GM12875 (cell line): ENCODE data around the gene LSM5.
"Not testable (repeated sequence)": the region's sequence is repeated elsewhere in the genome, so short reads cannot be mapped to it uniquely, and the experiment has no call there.

Source experiments
- H3K4me3 ChIP-seq: one replicate; pipeline ENCODE4 v1.5.1; 2011; ENCODE audit warnings: low read depth, low read length, control low read depth
- TF ChIP-seq, protein P1 (sequence below): IDR thresholded peaks from 2 replicates; pipeline ENCODE4 v1.5.1; 2011; ENCODE audit warnings: low read depth, mild to moderate bottlenecking, control low read depth, inconsistent platforms, low read length, moderate library complexity, borderline replicate concordance; ENCODE audit not compliant: insufficient read depth

LSM5 gene

DNA sequence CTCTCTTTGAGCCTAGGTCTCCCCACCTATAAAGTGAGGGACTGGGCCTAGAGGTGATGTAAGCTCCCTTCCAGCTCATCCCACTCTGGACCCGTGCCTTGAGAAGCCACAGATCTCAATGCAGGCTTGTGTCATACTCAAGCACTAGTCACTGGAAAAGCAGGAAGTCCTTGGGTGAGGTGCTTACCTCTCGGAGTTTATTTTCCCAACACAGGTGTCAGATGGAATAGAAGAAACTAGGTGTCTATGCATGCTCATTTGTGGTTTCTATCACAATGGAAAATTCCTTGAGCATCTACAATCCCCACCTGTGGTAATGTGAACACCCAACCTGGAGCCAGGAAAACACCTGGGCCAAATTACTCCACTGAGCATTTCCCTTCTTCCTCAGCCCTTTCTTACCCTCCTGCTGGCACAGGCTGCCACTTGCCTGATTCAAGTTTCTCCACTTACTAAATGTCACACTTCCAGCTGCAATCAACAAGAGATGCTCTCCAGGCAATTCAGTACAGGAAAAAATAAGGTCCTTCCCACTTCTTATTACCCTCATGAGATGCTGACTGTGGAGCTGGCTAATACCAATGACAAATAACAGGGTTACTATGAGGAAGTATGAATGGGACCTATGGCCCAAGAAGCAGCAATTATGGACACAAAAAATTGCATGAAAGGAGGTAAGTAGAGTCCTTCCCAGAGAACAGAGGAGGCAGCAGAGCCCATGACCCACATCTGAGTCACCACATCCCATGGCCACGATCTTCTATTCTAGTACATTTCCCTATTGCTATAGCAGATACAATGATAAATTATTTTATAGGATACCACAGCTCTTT, 13.1 kb downstream of the LSM5 start:
- H3K4me3 ChIP-seq: no peak overlapping the region
- TF ChIP-seq, protein P1, sequence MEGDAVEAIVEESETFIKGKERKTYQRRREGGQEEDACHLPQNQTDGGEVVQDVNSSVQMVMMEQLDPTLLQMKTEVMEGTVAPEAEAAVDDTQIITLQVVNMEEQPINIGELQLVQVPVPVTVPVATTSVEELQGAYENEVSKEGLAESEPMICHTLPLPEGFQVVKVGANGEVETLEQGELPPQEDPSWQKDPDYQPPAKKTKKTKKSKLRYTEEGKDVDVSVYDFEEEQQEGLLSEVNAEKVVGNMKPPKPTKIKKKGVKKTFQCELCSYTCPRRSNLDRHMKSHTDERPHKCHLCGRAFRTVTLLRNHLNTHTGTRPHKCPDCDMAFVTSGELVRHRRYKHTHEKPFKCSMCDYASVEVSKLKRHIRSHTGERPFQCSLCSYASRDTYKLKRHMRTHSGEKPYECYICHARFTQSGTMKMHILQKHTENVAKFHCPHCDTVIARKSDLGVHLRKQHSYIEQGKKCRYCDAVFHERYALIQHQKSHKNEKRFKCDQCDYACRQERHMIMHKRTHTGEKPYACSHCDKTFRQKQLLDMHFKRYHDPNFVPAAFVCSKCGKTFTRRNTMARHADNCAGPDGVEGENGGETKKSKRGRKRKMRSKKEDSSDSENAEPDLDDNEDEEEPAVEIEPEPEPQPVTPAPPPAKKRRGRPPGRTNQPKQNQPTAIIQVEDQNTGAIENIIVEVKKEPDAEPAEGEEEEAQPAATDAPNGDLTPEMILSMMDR: no peak

DNA sequence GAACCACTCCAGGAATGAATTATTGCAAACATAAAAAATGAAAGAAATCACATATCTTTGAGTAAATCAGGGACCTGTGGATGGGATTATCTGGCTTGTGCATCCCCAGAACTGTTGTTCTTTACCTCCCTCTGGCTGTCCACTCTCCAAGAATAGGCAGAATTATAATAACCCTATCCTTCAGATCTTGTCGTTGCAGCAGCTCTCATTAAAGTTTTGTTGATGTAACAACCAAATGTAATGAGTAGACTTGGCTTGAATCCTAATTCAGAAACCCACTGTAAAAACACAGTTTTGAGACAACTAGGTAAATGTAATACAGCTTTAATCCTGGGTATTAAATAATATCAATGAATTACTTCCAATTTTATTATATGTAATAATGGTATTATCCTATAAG, 16.2 kb downstream of the LSM5 start:
- H3K4me3 ChIP-seq: no peak overlapping the region
- TF ChIP-seq, protein P1: no peak

- no peak overlapping the region for H3K4me3 ChIP-seq
- TF ChIP-seq, protein P1: no peak
These were observed 18.2 kb downstream of the LSM5 start for GRCh38 chr7:32472015-32472414.

GRCh38 chr7:32470871-32471270, 19.3 kb downstream of the LSM5 start:
- no peak overlapping the region for H3K4me3 ChIP-seq
- TF ChIP-seq, protein P1: no peak

DNA sequence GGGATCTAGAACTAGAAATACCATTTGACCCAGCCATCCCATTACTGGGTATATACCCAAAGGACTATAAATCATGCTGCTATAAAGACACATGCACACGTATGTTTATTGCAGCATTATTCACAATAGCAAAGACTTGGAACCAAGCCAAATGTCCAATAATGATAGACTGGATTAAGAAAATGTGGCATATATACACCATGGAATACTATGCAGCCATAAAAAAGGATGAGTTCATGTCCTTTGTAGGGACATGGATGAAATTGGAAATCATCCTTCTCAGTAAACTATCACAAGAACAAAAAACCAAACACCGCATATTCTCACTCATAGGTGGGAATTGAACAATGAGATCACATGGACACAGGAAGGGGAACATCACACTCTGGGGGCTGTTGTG, 20.2 kb downstream of the LSM5 start:
- not testable (repeated sequence) for H3K4me3 ChIP-seq

DNA sequence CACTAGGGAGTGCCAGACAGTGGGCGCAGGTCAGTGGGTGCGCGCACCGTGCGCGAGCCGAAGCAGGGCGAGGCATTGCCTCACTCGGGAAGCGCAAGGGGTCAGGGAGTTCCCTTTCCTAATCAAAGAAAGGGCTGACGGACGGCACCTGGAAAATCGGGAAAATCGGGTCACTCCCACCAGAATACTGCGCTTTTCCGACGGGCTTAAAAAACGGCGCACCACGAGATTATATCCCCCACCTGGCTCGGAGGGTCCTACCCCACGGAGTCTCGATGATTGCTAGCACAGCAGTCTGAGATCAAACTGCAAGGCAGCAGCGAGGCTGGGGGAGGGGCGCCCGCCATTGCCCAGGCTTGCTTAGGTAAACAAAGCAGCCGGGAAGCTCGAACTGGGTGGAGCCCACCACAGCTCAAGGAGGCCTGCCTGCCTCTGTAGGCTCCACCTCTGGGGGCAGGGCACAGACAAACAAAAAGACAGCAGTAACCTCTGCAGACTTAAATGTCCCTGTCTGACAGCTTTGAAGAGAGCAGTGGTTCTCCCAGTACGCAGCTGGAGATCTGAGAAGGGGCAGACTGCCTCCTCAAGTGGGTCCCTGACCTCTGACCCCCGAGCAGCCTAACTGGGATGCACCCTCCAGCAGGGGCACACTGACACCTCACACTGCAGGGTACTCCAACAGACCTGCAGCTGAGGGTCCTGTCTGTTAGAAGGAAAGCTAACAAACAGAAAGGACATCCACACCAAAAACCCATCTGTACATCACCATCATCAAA, 25.4 kb downstream of the LSM5 start:
- not testable (repeated sequence) for H3K4me3 ChIP-seq

GRCh38 chr7:32462977-32463376, 27.2 kb downstream of the LSM5 start:
- H3K4me3 ChIP-seq: no peak overlapping the region
- TF ChIP-seq, protein P1: no peak

DNA sequence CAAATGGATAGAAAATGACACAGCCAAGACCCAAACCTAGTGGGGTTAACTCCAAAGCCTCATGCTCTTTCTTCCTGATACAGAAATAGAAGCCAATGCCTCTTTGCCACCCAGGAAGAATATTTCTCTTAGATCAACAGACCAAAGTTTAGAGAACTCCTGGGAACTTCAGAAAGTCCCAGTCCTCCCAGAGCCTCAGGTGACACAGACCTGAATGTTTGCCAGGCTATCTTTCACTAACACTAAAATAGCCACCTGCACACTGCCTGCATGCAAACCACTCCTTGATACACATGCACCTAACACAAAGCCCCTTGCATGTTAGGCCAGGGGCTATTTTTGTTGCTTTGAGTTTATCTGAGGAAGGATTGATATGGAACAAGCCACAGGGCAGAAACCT, 27.7 kb downstream of the LSM5 start:
- TF ChIP-seq, protein P1: no peak
- H3K4me3 ChIP-seq: no peak overlapping the region
